Neural cell (in vitro differentiated cells): ENCODE results near the gene MLEC.

Experiments
- POLR2AphosphoS5 ChIP-seq: IDR thresholded peaks from 2 replicates; pipeline ENCODE4 v1.6.1; 2012
- RAD21 ChIP-seq: fragments of 450-650 bp; conservative IDR thresholded peaks from 2 replicates; pipeline ENCODE4 v1.6.1; 2014; ENCODE audit warnings: antibody characterized with exemption, mild to moderate bottlenecking, moderate library complexity
- TF ChIP-seq, protein P1 (sequence below): fragments of 450-650 bp; IDR thresholded peaks from 2 replicates; pipeline ENCODE4 v1.5.1; 2014; ENCODE audit warnings: antibody characterized with exemption, mild to moderate bottlenecking, moderate library complexity; ENCODE audit not compliant: poor library complexity, severe bottlenecking

GRCh38 chr12:120720234-120720986, 33.5 kb downstream of the MLEC start:
- TF ChIP-seq, protein P1, sequence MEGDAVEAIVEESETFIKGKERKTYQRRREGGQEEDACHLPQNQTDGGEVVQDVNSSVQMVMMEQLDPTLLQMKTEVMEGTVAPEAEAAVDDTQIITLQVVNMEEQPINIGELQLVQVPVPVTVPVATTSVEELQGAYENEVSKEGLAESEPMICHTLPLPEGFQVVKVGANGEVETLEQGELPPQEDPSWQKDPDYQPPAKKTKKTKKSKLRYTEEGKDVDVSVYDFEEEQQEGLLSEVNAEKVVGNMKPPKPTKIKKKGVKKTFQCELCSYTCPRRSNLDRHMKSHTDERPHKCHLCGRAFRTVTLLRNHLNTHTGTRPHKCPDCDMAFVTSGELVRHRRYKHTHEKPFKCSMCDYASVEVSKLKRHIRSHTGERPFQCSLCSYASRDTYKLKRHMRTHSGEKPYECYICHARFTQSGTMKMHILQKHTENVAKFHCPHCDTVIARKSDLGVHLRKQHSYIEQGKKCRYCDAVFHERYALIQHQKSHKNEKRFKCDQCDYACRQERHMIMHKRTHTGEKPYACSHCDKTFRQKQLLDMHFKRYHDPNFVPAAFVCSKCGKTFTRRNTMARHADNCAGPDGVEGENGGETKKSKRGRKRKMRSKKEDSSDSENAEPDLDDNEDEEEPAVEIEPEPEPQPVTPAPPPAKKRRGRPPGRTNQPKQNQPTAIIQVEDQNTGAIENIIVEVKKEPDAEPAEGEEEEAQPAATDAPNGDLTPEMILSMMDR, result no peak
- no peak for TF ChIP-seq RAD21
- TF ChIP-seq POLR2AphosphoS5, result no peak
